Heart left ventricle (tissue), 13 donors: ENCODE results near the gene AFF3.

Source experiments
- CTCF ChIP-seq, 12 donors: fragments of 200-600 bp; sonication (generic) in 4 of 12; IDR thresholded peaks; one replicate each; pipeline versions ENCODE4 v1.5.0 to v1.8.0; 2018 to 2022; ENCODE audit warnings: antibody characterized with exemption in 12 of 12, mild to moderate bottlenecking in 5 of 12
- POLR2A ChIP-seq, 2 donors: fragments of 450-650 bp; IDR thresholded peaks; one replicate each; pipeline ENCODE4 v1.6.1; 2017; ENCODE audit warnings: antibody characterized with exemption in 2 of 2, mild to moderate bottlenecking in 2 of 2, moderate library complexity in 2 of 2
- donor health status: ischemic (EF 13 %, LVEDD 7.1; RV severe dilation, severe dysfunction).
- donor health status: DM: no; HTN: yes; CAD: no.
- donor health status: DM: no; HTN: no; CAD: no.
- donor health status: ischemic (EF 25% LVEDD 6.9; RV normal size, moderate dysfunction).
- donor health status: ischemic (EF 25% LVEDD 5.7; RV mildly dilated, moderate dysfunction).
- donor health status: ischemic (EF 35%, LVEDD 5.7; RV mildly dilated, moderate dysfunction).
- donor health status: nonischemic (EF 11% LVEDD 7.7; RV severe dilation, severe dysfunction).
- donor health status: DM: yes; HTN: yes; CAD: no.
- donor health status: PGD.
- donor health status: ischemic (EF 29% LVEDD 5.4; RV normal size, mild dysfunction).
- donor health status: nonischemic (EF 23%, LVEDD 6.1; RV moderate dilation, normal function).

GRCh38 chr2:99862566-99862965 is 279.8 kb downstream of the AFF3 start:
- TF ChIP-seq POLR2A (IDR thresholded peaks at IDR 0.05) (no peak), CTCF (IDR thresholded peaks at IDR 0.05) (no peak)
